ENCODE results near the gene FBLN2.

- TF ChIP-seq CTCF (IDR thresholded peaks at IDR 0.05) = no peak
- no peak for TF ChIP-seq POLR2A (IDR thresholded peaks at IDR 0.05)
Measured at GRCh38 chr3:13613343-13614190, 64.6 kb downstream of the FBLN2 start.

Data from Peyer's patch (tissue), 4 donors.